ENCODE measurements around the gene HAAO. TPM values are rescaled to one million over a fixed set of nuclear protein-coding genes. Genes with fewer than 3 reads are reported as not detected.
"Not testable (repeated sequence)": the region's sequence is repeated elsewhere in the genome, so short reads cannot be mapped to it uniquely, and the experiment has no call there.

Gene HAAO
- total RNA-seq, 1 experiment from 2014 or later = 47.5 TPM

GRCh38 chr2:42733852-42734251, 58.5 kb downstream of the HAAO start:
- no peak overlapping the region for H3K27ac Mint-ChIP-seq (ENCODE audit: unreplicated experiment)
- H3K9me3 Mint-ChIP-seq (ENCODE audit: unreplicated experiment) = peaks cover 45% of the 10 kb centered on the region
- Histone ChIP-seq H3K9me3 (peaks cover 17% of the 10 kb centered on the region; the same call in 1 of the 2 replicates), H3K27me3 (replicated peaks; ENCODE audit: control insufficient read depth, insufficient read depth, low read length) (no peaks in the 10 kb centered on the region), H3K36me3 (ENCODE audit: control insufficient read depth, insufficient read depth, low read length) (peaks cover 3% of the 10 kb centered on the region), H3K4me3 (ENCODE audit: low read depth, low read length) (no peak overlapping the region), H3K4me1 (no peaks in the 10 kb centered on the region)
- ChIA-PET POLR2A (no interaction called here), CTCF (no interaction called here)
- peaks cover 5% of the 10 kb centered on the region for H3K36me3 Mint-ChIP-seq (ENCODE audit: insufficient read depth, unreplicated experiment)
- BruUV-seq (replicated peaks) = no TSS peak
- H3K4me3 Mint-ChIP-seq (ENCODE audit: unreplicated experiment) = no peak overlapping the region
- intact Hi-C loops (cut with micrococcal nuclease; ENCODE audit: unreplicated experiment) = no loop called here
- TF ChIP-seq CTCF (IDR thresholded peaks at IDR 0.05; ENCODE audit: insufficient read depth in 1 of 2, low read depth in 1 of 2, low read length in 1 of 2, severe bottlenecking in 1 of 2, unreplicated experiment in 1 of 2) = no peak
- H3K27me3 Mint-ChIP-seq (ENCODE audit: insufficient read depth, unreplicated experiment) = no peaks in the 10 kb centered on the region
- no peak for DNase-seq
- H3K4me1 Mint-ChIP-seq (ENCODE audit: low read depth, unreplicated experiment) = no peaks in the 10 kb centered on the region

- POLR2A ChIA-PET; H3K27me3 ChIP-seq (replicated peaks; ENCODE audit: control insufficient read depth, insufficient read depth, low read length); intact Hi-C loops (cut with micrococcal nuclease; ENCODE audit: unreplicated experiment); H3K4me3 ChIP-seq (ENCODE audit: low read depth, low read length); H3K4me1 Mint-ChIP-seq (ENCODE audit: low read depth, unreplicated experiment); H3K36me3 Mint-ChIP-seq (ENCODE audit: insufficient read depth, unreplicated experiment); DNase-seq; H3K4me1 ChIP-seq; H3K4me3 Mint-ChIP-seq (ENCODE audit: unreplicated experiment); H3K36me3 ChIP-seq (ENCODE audit: control insufficient read depth, insufficient read depth, low read length); H3K27ac Mint-ChIP-seq (ENCODE audit: unreplicated experiment); H3K27me3 Mint-ChIP-seq (ENCODE audit: insufficient read depth, unreplicated experiment); CTCF ChIA-PET; BruUV-seq (replicated peaks): not testable (repeated sequence)
- H3K9me3 Mint-ChIP-seq (ENCODE audit: unreplicated experiment) = peaks cover 35% of the 10 kb centered on the region
- H3K9me3 ChIP-seq = 0 out of 2 replicates have a peak, but pooled peaks cover 13% of the 10 kb centered on the region
These were observed 61.1 kb downstream of the HAAO start for GRCh38 chr2:42731316-42731715.

GRCh38 chr2:42726680-42727079, 65.7 kb downstream of the HAAO start:
- no peak for DNase-seq
- POLR2A ChIA-PET = no interaction called here
- Histone ChIP-seq H3K9me3 (0 out of 2 replicates have a peak, but pooled peaks cover 8% of the 10 kb centered on the region), H3K4me1 (no peaks in the 10 kb centered on the region), H3K27me3 (replicated peaks; ENCODE audit: control insufficient read depth, insufficient read depth, low read length) (no peaks in the 10 kb centered on the region), H3K36me3 (ENCODE audit: control insufficient read depth, insufficient read depth, low read length) (no peaks in the 10 kb centered on the region), H3K4me3 (ENCODE audit: low read depth, low read length) (no peak overlapping the region)
- no peak overlapping the region for H3K27ac Mint-ChIP-seq (ENCODE audit: unreplicated experiment)
- intact Hi-C loops (cut with micrococcal nuclease; ENCODE audit: unreplicated experiment) = no loop called here
- H3K9me3 Mint-ChIP-seq (ENCODE audit: unreplicated experiment) = peaks cover 11% of the 10 kb centered on the region
- CTCF ChIA-PET = no interaction called here
- BruUV-seq (replicated peaks) = no TSS peak
- no peak for TF ChIP-seq CTCF (IDR thresholded peaks at IDR 0.05; ENCODE audit: insufficient read depth in 1 of 2, low read depth in 1 of 2, low read length in 1 of 2, severe bottlenecking in 1 of 2, unreplicated experiment in 1 of 2)
- no peaks in the 10 kb centered on the region for H3K4me1 Mint-ChIP-seq (ENCODE audit: low read depth, unreplicated experiment)
- H3K36me3 Mint-ChIP-seq (ENCODE audit: insufficient read depth, unreplicated experiment) = peaks cover 2% of the 10 kb centered on the region
- no peaks in the 10 kb centered on the region for H3K27me3 Mint-ChIP-seq (ENCODE audit: insufficient read depth, unreplicated experiment)
- no peak overlapping the region for H3K4me3 Mint-ChIP-seq (ENCODE audit: unreplicated experiment)

- Mint-ChIP-seq H3K4me3 (ENCODE audit: unreplicated experiment) (no peak overlapping the region), H3K27me3 (ENCODE audit: insufficient read depth, unreplicated experiment) (no peaks in the 10 kb centered on the region), H3K27ac (ENCODE audit: unreplicated experiment) (no peak overlapping the region), H3K9me3 (ENCODE audit: unreplicated experiment) (peaks cover 2% of the 10 kb centered on the region), H3K4me1 (ENCODE audit: low read depth, unreplicated experiment) (no peaks in the 10 kb centered on the region), H3K36me3 (ENCODE audit: insufficient read depth, unreplicated experiment) (peaks cover 6% of the 10 kb centered on the region)
- DNase-seq = no peak
- no TSS peak for BruUV-seq (replicated peaks)
- TF ChIP-seq CTCF (IDR thresholded peaks at IDR 0.05; ENCODE audit: insufficient read depth in 1 of 2, low read depth in 1 of 2, low read length in 1 of 2, severe bottlenecking in 1 of 2, unreplicated experiment in 1 of 2) = no peak
- 0 out of 2 replicates have a peak, but pooled peaks cover 5% of the 10 kb centered on the region for H3K9me3 ChIP-seq
- no peaks in the 10 kb centered on the region for H3K27me3 ChIP-seq (replicated peaks; ENCODE audit: control insufficient read depth, insufficient read depth, low read length)
- ChIA-PET CTCF (no interaction called here), POLR2A (no interaction called here)
- H3K4me1 ChIP-seq = no peaks in the 10 kb centered on the region
- no peak overlapping the region for H3K4me3 ChIP-seq (ENCODE audit: low read depth, low read length)
- no peaks in the 10 kb centered on the region for H3K36me3 ChIP-seq (ENCODE audit: control insufficient read depth, insufficient read depth, low read length)
- intact Hi-C loops (cut with micrococcal nuclease; ENCODE audit: unreplicated experiment) = no loop called here
These were observed 66.7 kb downstream of the HAAO start for GRCh38 chr2:42725657-42726056.
